Measurements from ENCODE around the gene SHFL.

DNA sequence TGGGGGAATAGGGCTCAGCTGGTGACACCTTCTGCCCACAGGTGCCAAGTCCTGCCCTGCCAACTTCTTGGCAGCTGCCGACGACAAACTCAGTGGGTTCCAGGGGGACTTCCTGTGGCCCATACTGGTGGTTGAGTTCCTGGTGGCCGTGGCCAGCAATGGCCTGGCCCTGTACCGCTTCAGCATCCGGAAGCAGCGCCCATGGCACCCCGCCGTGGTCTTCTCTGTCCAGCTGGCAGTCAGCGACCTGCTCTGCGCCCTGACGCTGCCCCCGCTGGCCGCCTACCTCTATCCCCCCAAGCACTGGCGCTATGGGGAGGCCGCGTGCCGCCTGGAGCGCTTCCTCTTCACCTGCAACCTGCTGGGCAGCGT is 27.5 kb downstream of the SHFL start:
- peak; percentile 91 for TF ChIP-seq POLR2AphosphoS5 (IDR thresholded peaks at IDR 0.05; ENCODE audit: low read depth, low read length)
- peak; percentile 82 for TF ChIP-seq POLR2A (IDR thresholded peaks at IDR 0.05; ENCODE audit: low read depth, low read length)

All from GM12892 (cell line).